Stimulated activated CD8-positive, alpha-beta memory T cell treated with anti-CD3 and anti-CD28 coated beads, Interleukin-15, amount 100 ng/mL, for 48 hours (primary cell): ENCODE results near the gene SV2C.

Experiments used
- DNase-seq, 2 donors: peaks; one replicate each; pipeline ENCODE4 v3.0.0-alpha.2; 2020; ENCODE audit warnings: low read depth in 2 of 2

SV2C gene

GRCh38 chr5:76104027-76104426 is 20.8 kb downstream of the SV2C start:
- DNase-seq, result no peak

GRCh38 chr5:76106149-76106548 is 23.0 kb downstream of the SV2C start:
- DNase-seq, result no peak

DNA sequence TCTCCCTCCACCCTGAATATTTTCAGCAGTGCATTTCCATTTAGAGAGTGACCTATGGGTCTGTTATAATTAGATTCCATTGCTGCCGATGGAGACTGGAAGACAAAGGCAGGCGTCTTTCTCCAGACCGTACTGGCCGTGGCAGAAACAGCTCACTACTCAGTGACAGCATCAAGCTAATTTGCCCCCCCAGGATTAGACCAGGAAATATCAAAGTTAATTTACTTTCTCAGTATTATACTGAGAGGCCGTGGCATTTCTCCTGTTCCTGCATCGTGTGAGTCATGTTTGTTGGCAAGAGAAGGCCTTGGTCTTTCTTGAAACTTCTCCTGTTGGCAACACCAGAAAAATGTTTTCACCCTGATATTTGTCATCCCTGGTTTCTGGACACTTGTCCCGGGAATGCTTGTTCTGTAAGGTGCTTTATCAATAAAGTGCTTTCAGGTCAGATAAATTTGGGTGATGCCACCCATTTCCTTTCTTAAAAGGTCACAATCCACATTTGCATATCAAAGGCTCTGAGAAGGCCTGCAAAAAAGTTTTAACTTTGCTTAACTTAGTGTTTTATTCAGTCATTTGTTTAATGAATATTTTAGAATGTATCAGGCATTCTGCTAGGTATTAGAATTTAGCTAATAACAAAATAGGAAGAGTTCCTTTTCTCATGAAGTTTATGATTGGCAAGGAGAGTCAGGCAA is 28.4 kb downstream of the SV2C start:
- no peak for DNase-seq

DNA sequence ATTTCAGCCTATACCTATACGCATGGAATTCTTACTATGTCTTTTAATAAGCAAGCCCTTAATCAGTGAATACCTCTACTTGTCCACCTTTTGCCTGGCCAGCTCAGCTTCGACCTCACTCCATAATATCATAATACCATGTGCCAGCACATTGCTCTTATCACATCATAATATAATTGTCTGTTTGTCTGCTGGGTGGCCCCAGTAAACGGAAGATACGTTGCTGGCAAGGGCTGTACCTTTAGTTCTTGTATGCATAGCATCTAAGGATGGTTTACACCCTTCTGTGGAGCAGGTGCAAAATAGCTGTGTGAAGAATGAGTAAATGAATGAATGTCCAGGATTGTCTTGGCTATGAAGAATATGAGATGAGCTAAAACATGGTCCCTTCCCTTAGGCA is 29.9 kb downstream of the SV2C start:
- no peak for DNase-seq

DNA sequence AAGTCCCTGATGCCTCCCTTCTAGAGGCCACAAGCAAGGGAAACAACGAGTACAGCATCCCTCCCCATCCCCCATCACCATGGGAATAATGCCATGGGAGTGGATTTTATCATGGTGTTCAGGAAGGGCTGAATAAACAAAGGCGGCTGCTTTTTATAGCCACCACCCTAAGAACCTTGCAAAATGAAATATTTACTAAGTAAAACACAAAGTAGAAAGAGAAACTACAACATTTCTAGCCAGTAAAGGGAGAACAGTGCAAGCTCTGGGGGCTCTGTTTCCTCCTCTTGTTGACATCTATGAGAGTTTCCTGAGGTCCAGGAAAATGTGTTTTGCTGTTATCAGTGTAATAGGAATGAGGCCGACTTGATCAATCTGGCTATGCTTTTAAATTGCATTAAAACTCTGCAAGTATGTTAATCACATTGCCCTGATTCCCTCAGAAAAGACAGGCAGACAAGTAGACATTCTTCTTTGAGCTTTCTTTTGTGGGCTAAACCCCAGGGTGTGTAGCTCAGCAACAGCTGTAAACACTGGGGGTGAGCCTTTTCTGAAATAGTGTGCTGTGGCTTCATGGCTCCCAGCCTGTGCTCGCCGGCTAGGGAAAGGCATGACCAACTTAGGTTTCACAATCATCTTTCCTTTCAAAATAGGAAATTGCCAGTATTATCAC is 31.1 kb downstream of the SV2C start:
- no peak for DNase-seq

- DNase-seq, result no peak
Observed at GRCh38 chr5:76125346-76125745, 42.2 kb downstream of the SV2C start.

GRCh38 chr5:76125888-76126287 is 42.7 kb downstream of the SV2C start:
- DNase-seq, result no peak

DNA sequence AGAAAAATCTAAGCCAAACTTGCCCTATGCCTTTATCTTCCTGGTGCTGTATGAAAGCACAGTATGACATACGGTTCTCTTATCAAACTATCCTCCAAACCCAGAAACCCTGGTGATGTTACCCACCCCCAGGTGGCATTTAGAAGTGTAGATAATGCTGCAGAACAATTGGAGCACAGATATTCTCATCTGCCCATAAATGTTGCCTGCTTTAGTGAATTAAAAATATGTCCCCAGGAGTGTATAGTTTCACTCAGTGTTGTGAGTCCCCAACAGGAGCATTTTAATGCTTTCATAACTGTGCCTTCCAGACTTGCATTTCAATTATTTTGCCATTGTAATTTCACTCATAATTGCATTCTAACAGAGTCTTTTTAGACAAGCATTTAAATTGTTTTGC is 50.8 kb downstream of the SV2C start:
- no peak for DNase-seq

DNA sequence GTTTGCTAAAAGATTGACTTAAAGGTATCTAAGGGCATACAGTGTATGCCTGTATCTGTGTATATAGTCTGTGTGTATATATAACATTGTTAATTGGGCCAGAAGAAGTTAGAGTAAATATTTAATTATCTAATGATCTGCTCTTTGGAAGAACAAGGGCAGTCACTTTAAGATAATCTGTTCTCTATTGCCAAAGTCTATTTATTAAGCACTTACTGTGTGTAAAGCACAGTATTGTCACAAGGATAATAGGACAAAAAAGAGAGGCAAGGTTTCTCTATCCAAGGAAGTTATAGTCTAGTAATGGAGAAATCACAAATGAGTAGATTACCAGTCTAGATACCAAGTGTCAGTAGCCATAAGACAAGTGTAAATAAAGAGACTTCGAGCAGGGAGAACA is 51.5 kb downstream of the SV2C start:
- DNase-seq, result no peak

GRCh38 chr5:76137887-76138542 is 54.8 kb downstream of the SV2C start:
- no peak for DNase-seq

GRCh38 chr5:76143884-76144283 is 60.7 kb downstream of the SV2C start:
- DNase-seq, result no peak

DNA sequence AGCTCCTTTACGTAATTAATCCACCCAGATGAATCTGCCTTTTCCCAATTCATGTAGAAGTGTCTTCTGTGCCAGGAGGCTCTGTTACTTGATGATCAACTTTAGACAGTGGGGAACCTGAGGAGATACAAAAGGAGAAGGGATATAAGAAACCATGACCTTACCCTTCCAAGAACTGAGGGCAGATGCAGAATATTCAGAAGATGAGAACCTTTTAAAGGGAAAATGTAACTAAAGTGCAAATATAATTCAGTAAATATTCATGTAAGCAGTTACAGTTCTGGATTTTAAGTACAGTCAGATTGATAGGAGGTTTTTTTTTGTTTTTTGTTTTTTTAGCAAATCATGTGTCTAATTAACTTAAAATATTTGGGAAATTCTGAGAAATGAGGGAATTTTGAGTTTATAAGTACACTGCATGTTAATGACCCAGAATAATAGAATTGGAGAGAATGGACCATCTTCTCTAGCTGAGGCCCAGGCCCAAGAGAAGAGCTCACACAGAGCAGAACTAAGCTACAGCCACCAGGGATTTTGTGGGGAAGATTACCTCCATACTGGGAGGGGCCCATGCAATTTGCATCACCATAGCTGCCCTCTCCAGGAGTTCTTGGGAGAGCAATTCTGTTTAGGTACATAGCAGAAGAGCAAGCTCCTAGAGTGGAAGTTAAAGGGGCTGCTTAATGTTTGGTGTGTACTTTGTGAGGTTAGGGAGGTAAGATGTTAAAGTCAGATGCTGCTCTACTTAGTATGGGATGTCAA is 61.5 kb downstream of the SV2C start:
- DNase-seq, result no peak

DNA sequence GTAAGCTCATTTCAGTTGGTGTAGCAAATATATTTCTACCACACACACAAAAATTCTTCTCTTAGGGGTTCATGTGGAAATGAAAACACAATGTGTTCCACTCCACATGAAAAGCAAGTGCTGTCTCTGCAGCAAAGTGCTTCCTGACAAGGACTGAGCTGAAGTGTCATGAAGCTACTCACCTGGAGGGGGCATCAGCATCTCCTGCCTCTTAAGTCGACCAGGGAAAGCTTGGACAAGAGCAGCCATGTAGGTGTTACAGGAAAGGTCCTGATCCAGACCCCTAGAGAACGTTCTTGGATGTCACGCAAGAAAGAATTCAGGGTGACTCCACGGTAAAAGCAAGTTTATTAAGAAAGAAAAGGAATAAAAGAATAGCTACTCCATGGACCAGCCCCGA is 62.8 kb downstream of the SV2C start:
- DNase-seq, result no peak

DNA sequence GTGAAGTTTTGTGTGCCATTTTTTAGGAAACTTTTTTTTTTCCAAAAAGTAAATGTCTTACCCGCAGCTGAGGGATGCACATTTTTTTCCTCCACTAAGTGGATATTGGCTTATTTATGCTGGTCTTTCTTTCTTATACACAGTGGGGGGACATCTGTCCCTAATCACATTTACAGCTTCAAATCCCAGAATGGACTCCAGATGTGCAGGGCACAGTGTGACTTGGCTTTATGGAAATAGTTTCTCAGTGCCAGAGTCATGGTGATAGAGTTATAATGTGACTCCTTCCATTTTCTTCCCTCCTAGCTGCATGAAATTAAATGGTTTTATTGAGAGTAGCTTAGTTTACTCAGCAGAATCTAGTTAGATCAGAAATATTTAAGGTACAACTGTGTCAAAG is 66.5 kb downstream of the SV2C start:
- DNase-seq, result no peak

DNA sequence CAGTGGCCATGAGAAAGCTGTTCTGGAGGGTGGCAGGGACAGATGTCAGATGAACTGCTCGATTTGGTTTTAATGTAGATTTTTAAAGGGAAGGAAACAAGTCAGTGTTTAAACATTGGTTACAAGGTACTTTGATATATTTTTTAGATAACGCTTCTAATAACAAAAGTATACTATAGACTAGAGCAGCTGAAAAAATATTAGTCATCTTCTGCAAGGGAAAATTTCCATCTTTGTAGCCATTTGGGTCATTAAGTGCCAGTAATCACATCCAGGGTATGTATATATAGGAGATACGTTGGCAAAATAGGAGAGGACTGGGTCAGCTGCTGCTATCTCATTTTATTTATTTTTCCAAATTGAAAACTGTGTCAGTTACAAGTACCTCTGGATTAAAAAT is 69.0 kb downstream of the SV2C start:
- no peak for DNase-seq

DNA sequence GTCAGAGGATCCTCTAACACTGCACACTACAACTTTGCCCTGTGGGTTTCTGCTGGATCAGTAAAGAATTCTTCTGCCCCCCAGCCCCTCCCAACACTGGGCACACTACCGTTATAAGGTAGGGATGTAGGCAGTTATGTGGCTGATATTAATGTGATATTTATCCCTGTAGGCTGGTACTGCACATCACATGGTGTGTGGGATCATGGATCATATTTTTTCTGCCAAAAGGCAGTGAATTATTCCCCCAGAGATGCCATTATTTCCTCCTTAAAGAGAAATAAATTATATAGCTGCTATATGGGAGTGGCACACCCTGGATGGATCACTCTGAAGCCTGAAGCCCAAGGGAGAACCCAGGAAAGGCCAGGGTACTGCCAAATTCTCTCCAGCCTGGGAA is 69.5 kb downstream of the SV2C start:
- DNase-seq, result no peak

GRCh38 chr5:76153271-76153670 is 70.1 kb downstream of the SV2C start:
- no peak for DNase-seq

GRCh38 chr5:76154009-76154690 is 71.0 kb downstream of the SV2C start:
- DNase-seq, result no peak

DNA sequence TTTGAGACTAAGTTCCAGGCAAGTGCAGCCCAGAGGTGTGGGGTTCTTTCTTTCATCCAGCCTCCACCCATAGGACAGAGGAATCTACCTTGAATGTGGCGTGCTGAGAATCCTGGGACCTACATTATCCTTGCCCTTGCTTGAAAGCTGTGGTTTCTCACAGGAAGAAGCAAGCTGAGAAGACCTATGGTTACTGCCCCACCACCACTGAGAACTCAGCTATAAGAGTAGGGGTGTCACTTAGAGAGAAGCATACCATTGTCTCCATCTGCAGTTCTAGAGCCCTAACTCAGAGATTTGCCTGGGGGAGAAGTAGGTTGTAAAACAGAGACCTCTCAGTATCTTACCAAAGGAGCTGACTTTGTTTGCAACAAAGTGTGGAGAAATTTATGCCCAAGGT is 72.4 kb downstream of the SV2C start:
- no peak for DNase-seq

DNA sequence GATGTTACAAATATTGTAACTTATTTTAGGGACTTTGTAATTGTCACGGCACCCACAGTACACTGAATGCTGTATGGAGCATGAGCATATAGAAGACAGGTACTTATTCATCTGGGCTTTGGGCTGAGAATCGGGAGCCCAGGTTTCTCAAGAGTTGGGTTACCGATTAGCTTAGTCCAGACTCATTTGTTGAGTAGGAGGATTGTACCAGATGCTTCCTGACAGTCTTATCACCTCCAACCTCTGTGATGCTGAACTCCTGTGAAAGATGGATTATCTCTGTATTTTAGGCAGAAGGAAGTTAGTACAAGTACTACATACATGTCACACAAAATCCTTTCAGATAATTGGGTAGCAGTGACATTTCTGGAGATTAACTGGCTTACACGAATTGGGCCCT is 79.2 kb downstream of the SV2C start:
- DNase-seq, result no peak

- DNase-seq, result no peak
Observed at GRCh38 chr5:76163111-76163628, 80.0 kb downstream of the SV2C start.

- no peak for DNase-seq
Observed at GRCh38 chr5:76165029-76165428, 81.8 kb downstream of the SV2C start.
